Measurements from ENCODE around the gene MTMR6.

Gene MTMR6

DNA sequence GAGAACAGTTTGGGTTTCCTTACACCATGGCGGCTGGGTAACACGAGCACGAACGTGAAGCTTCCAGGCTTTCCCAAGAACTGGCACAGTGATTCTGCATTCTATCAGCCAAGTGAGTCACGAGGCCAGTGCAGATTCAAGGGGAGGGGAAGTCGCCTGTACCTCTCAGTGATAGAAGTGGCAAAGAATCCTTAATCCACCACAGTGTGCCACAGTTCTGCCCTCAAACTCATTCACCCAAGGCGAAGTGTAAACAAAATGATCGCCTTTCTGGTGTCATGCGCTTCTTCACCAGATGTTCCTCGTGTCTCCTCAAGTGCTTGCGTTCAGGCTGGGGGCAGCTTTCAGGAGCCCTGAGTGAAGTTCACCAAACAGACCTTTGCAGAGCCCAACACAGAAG, 90.3 kb downstream of the MTMR6 start:
- WGBS (ENCODE audit: insufficient coverage), result 96% methylated on average over 8 of the region's 11 CpGs
- peaks cover 0 to 4% (median 0%) of the 10 kb centered on the region in 5 experiments for H3K9me3 ChIP-seq (ENCODE audit: control extremely low read depth in 1 of 5, control insufficient read depth in 4 of 5, insufficient read depth in 2 of 5, low read depth in 1 of 5, low read length in 4 of 5)
- CTCF ChIA-PET, result no interaction called here
- no peak overlapping the region for H3K27ac ChIP-seq (ENCODE audit: insufficient read depth in 1 of 2, low read depth in 1 of 2, low read length in 2 of 2, poor library complexity in 1 of 2, severe bottlenecking in 2 of 2)
- no peak overlapping the region for H3K4me3 ChIP-seq (ENCODE audit: control insufficient read depth in 1 of 7, extremely low read depth in 1 of 7, insufficient read depth in 4 of 7, low read depth in 2 of 7, low read length in 6 of 7)
- H3K27me3 ChIP-seq (replicated peaks in 2 of 5; ENCODE audit: control insufficient read depth in 4 of 5, insufficient read depth in 5 of 5, low read length in 4 of 5), result peaks cover 0 to 34% (median 11%) of the 10 kb centered on the region in 5 experiments
- H3K36me3 ChIP-seq (ENCODE audit: control insufficient read depth in 4 of 4, insufficient read depth in 4 of 4, low read length in 3 of 4), result no peaks in the 10 kb centered on the region
- no peak for DNase-seq
- POLR2A ChIA-PET, result no interaction called here
- H3K4me1 ChIP-seq (ENCODE audit: control extremely low read depth in 1 of 4, control insufficient read depth in 4 of 4, insufficient read depth in 4 of 4, low read length in 3 of 4), result no peaks in the 10 kb centered on the region
